Neural crest cell (in vitro differentiated cells): ENCODE results near the gene SLX4IP. TPM values are rescaled to one million over a fixed set of nuclear protein-coding genes. Genes with fewer than 3 reads are reported as not detected.

Experiments
- DNase-seq: peaks from one replicate; pipeline ENCODE4 v3.0.0; 2021; ENCODE audit warnings: low read depth, mixed read lengths, low spot score
- H3K27ac Mint-ChIP-seq: one replicate; pipeline ENCODE4 v1.8.0; 2021; ENCODE audit warnings: mild to moderate bottlenecking, mixed read lengths; ENCODE audit not compliant: unreplicated experiment
- H3K27me3 Mint-ChIP-seq: 2 replicates; pipeline ENCODE4 v1.8.0; 2021; ENCODE audit warnings: low read depth, mild to moderate bottlenecking, mixed read lengths
- H3K36me3 Mint-ChIP-seq: 2 replicates; pipeline ENCODE4 v1.8.0; 2021; ENCODE audit warnings: low read depth, mild to moderate bottlenecking, mixed read lengths
- H3K4me1 Mint-ChIP-seq: 2 replicates; pipeline ENCODE4 v1.8.0; 2021; ENCODE audit warnings: mixed read lengths
- H3K4me3 Mint-ChIP-seq: one replicate; pipeline ENCODE4 v1.8.0; 2021; ENCODE audit warnings: mild to moderate bottlenecking, mixed read lengths
- H3K9me3 Mint-ChIP-seq: 2 replicates; pipeline ENCODE4 v1.8.0; 2021; ENCODE audit warnings: mixed read lengths
- CTCF ChIP-seq: fragments of 200-600 bp; sonication (generic); conservative IDR thresholded peaks from 2 replicates; pipeline ENCODE4 v1.5.0; 2021; ENCODE audit warnings: antibody characterized with exemption, mild to moderate bottlenecking
- total RNA-seq: library from RNA; stranded (reverse); gene quantifications from 2 replicates; pipeline ENCODE4 v1.2.1, GENCODE V29; 2021

Gene SLX4IP
- total RNA-seq, 1 donor from 2014 or later = 8.5 TPM

DNA sequence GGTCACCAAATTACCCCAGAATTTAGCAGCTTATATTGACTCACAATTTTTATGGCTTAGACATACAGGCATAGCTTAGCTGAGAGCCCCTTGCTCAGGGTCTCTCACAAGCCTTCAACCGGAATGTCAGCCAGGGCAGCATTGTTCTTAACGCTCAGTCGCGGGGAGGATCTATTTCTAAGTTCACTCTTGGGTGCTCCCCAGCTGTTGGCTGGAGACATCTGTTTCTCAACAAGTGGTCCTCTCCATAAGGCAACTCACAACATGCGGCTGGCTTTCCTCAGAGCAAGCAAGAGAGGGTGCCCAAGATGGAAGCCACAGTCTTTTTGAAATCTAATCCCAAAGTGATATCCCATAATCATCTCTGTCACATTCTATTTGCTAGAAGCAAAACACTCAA, 46.6 kb downstream of the SLX4IP start:
- Mint-ChIP-seq H3K4me3 (no peak overlapping the region), H3K9me3 (peaks cover 9% of the 10 kb centered on the region), H3K36me3 (peaks cover 5% of the 10 kb centered on the region), H3K4me1 (peaks cover 32% of the 10 kb centered on the region), H3K27me3 (no peaks in the 10 kb centered on the region), H3K27ac (no peak overlapping the region)
- no peak for DNase-seq
- no peak for TF ChIP-seq CTCF

GRCh38 chr20:10483691-10484090, 48.6 kb downstream of the SLX4IP start:
- Mint-ChIP-seq H3K4me1 (peaks cover 45% of the 10 kb centered on the region), H3K4me3 (no peak overlapping the region), H3K36me3 (peaks cover 5% of the 10 kb centered on the region), H3K27ac (no peak overlapping the region), H3K27me3 (no peaks in the 10 kb centered on the region), H3K9me3 (peaks cover 13% of the 10 kb centered on the region)
- no peak for TF ChIP-seq CTCF
- DNase-seq = no peak

DNA sequence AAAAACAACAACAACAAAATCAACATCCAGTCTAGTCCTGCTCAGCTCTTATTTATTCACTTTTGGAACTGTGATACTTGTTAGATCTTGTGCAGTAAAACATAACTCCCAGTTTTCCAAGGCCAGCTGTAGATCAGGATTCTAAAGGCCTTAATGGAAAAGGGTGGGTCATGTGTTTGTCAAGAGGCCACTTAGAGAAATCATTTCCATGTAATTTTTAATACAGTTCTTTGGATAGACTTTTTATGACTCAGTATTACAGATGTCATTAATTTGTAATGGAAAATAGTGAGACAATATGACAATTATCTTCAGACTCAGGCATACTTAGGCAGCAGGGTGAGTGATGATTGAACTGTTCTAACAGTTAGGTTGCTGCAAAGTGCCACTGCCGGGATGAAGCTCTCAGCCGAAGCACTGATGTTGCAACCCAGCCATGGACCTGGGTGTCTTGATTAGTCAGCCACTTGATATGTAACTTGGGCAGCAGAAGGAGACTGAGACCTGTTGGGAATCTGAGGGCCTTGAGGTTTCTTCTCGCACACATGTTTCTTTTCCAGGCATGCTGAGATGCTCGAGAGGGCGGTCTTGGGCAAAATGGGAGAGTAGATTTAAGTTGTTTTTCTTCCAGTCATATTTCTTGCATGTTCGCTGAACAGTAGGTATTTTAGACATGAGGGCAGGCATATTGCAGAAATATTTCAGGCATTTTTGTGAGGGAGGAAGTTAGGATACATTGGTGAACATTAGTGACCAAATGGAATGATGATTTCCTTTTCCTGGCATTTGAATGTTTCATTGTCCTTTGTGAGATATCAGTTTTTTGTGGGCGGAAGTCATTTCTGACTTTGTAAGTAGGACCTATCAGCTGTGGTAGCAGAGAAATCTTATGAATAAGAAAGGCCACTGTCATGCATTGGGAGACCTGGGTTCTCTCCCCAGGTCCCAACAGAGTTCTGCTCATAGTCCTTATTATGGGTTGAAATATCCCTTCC, 52.3 kb downstream of the SLX4IP start:
- Mint-ChIP-seq H3K27ac (no peak overlapping the region), H3K36me3 (peaks cover 5% of the 10 kb centered on the region)
- no peak for TF ChIP-seq CTCF

GRCh38 chr20:10488534-10488933, 53.4 kb downstream of the SLX4IP start:
- no peak for TF ChIP-seq CTCF
- no peak for DNase-seq
- H3K4me3 Mint-ChIP-seq = no peak overlapping the region
- H3K9me3 Mint-ChIP-seq = peaks cover 13% of the 10 kb centered on the region
- peaks cover 77% of the 10 kb centered on the region for H3K4me1 Mint-ChIP-seq
- peaks cover 5% of the 10 kb centered on the region for H3K36me3 Mint-ChIP-seq
- H3K27me3 Mint-ChIP-seq = no peaks in the 10 kb centered on the region
- H3K27ac Mint-ChIP-seq = no peak overlapping the region

More for the DNA sequence above, 52.3 kb downstream of the SLX4IP start:
- peaks cover 76% of the 10 kb centered on the region for H3K4me1 Mint-ChIP-seq
- H3K27me3 Mint-ChIP-seq = no peaks in the 10 kb centered on the region
- no peak for DNase-seq
- peak overlapping the region; percentile 33 for H3K4me3 Mint-ChIP-seq
- peaks cover 13% of the 10 kb centered on the region for H3K9me3 Mint-ChIP-seq

DNA sequence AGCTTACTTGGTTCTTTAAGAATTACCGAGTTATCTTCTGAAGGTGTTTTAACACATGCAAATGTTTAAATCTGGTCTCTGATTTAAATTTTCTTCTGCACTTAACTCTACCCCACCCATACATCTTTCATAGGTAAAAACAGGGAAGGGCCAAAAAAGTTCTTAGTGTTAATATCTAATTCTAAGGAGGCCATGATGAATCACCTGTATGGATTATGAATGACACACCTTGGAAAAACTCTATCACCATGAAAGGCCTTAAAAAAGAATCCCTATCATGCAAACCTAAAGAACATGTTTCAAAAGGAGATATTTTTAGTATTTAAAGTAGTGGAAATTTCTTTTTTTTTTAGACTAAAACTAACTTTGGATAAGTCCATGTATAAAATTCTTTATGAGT, 54.7 kb downstream of the SLX4IP start:
- Mint-ChIP-seq H3K27ac (no peak overlapping the region), H3K9me3 (peaks cover 4% of the 10 kb centered on the region)

More for the DNA sequence above, 54.7 kb downstream of the SLX4IP start:
- no peak for TF ChIP-seq CTCF
- H3K36me3 Mint-ChIP-seq = no peaks in the 10 kb centered on the region
- DNase-seq = no peak
- no peak overlapping the region for H3K4me3 Mint-ChIP-seq
- H3K4me1 Mint-ChIP-seq = peaks cover 72% of the 10 kb centered on the region
- no peaks in the 10 kb centered on the region for H3K27me3 Mint-ChIP-seq
